Neural progenitor cell (in vitro differentiated cells): ENCODE results near the gene CCDC90B. TPM values are rescaled to one million over a fixed set of nuclear protein-coding genes. Genes with fewer than 3 reads are reported as not detected.
"Not testable (repeated sequence)": the region's sequence is repeated elsewhere in the genome, so short reads cannot be mapped to it uniquely, and the experiment has no call there.

Source experiments
- DNase-seq: peaks from one replicate; pipeline ENCODE4 v3.0.0-alpha.2; 2016; ENCODE audit warnings: low spot score
- H2AFZ ChIP-seq: fragments of 200-600 bp; sonication (generic); replicated peaks from 2 replicates; pipeline ENCODE4 v1.6.1; 2016; ENCODE audit warnings: antibody characterized with exemption
- H3F3A ChIP-seq: fragments of 200-600 bp; sonication (generic); 2 replicates; pipeline ENCODE4 v1.6.1; 2016; ENCODE audit warnings: antibody characterized with exemption, low read depth
- H3K27ac ChIP-seq: fragments of 200-600 bp; sonication (generic); 2 replicates; pipeline ENCODE4 v1.5.1; 2016; ENCODE audit warnings: mild to moderate bottlenecking
- H3K27me3 ChIP-seq: fragments of 200-600 bp; sonication (generic); 2 replicates; pipeline ENCODE4 v1.6.1; 2016; ENCODE audit warnings: mild to moderate bottlenecking, moderate library complexity
- H3K36me3 ChIP-seq: fragments of 200-600 bp; sonication (generic); 2 replicates; pipeline ENCODE4 v1.5.1; 2016
- H3K4me1 ChIP-seq: fragments of 200-600 bp; sonication (generic); 2 replicates; pipeline ENCODE4 v1.6.1; 2016; ENCODE audit warnings: mixed run types
- H3K4me2 ChIP-seq: fragments of 200-600 bp; sonication (generic); 2 replicates; pipeline ENCODE4 v1.6.1; 2016
- H3K4me3 ChIP-seq: fragments of 200-600 bp; sonication (generic); 2 replicates; pipeline ENCODE4 v1.5.1; 2016
- H3K79me2 ChIP-seq: fragments of 200-600 bp; sonication (generic); 2 replicates; pipeline ENCODE4 v1.6.1; 2016; ENCODE audit warnings: low read depth
- H3K9ac ChIP-seq: fragments of 200-600 bp; sonication (generic); 2 replicates; pipeline ENCODE4 v1.6.1; 2016
- H3K9me3 ChIP-seq: fragments of 200-600 bp; sonication (generic); 2 replicates; pipeline ENCODE4 v1.5.1; 2016; ENCODE audit warnings: low read depth
- H4K20me1 ChIP-seq: fragments of 200-600 bp; sonication (generic); 2 replicates; pipeline ENCODE4 v1.6.1; 2016; ENCODE audit warnings: low read depth
- H3K27ac Mint-ChIP-seq: 3 replicates; pipeline ENCODE4 v1.8.0; 2021; ENCODE audit warnings: mixed read lengths
- H3K27me3 Mint-ChIP-seq: 2 replicates; pipeline ENCODE4 v1.8.0; 2022; ENCODE audit warnings: low read depth, mild to moderate bottlenecking, inconsistent platforms, moderate library complexity, mixed read lengths; ENCODE audit not compliant: insufficient read depth
- H3K36me3 Mint-ChIP-seq: 3 replicates; pipeline ENCODE4 v1.8.0; 2021; ENCODE audit warnings: mixed read lengths
- H3K4me1 Mint-ChIP-seq: 3 replicates; pipeline ENCODE4 v1.8.0; 2021; ENCODE audit warnings: mixed read lengths
- H3K4me3 Mint-ChIP-seq: 3 replicates; pipeline ENCODE4 v1.8.0; 2021; ENCODE audit warnings: mild to moderate bottlenecking, moderate library complexity, mixed read lengths
- H3K9me3 Mint-ChIP-seq: 3 replicates; pipeline ENCODE4 v1.8.0; 2020; ENCODE audit warnings: mixed read lengths
- EZH2 ChIP-seq: fragments of 200-600 bp; sonication (generic); IDR thresholded peaks from 2 replicates; pipeline ENCODE4 v1.6.1; 2017; ENCODE audit warnings: antibody characterized with exemption, mild to moderate bottlenecking, moderate library complexity
- EZH2phosphoT487 ChIP-seq: fragments of 200-600 bp; sonication (generic); IDR thresholded peaks from 2 replicates; pipeline ENCODE4 v1.6.1; 2017; ENCODE audit warnings: antibody characterized with exemption
- total RNA-seq: library from RNA; depleted of rRNA; stranded (reverse); fragments of >200 nt; gene quantifications from 2 replicates; pipeline ENCODE4 v1.2.3, GENCODE V29; 2015; ENCODE audit warnings: low replicate concordance
- TF ChIP-seq, protein P1 (sequence below): fragments of 200-600 bp; sonication (generic); IDR thresholded peaks from 2 replicates; pipeline ENCODE4 v1.5.1; 2017; ENCODE audit warnings: antibody characterized with exemption, mild to moderate bottlenecking

CCDC90B gene
- total RNA-seq, 1 donor from 2014 or later = 91.5 TPM

DNA sequence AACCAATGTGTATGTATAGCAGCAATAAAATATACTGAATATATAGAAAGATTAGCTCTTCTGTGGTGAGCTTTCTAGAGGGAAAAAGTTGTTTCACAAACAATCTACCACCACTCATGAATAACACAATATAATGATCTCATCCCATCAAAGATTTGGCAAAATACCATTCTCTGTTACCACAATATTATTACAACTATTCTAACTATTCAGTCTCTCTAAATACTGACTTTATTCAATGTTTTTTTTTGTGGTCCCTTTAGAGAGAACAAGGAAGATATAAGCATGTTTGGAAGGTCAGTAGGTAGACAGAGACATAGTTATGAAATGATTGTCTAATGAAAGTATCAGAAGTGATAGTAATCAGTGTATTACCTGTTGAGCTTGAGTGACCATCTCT lies 7.8 kb downstream of the CCDC90B start:
- Mint-ChIP-seq H3K9me3 (no peaks in the 10 kb centered on the region), H3K4me1 (peaks cover 6% of the 10 kb centered on the region), H3K36me3 (peaks cover 10% of the 10 kb centered on the region), H3K27ac (no peak overlapping the region), H3K27me3 (no peaks in the 10 kb centered on the region), H3K4me3 (no peak overlapping the region)
- H3K27ac ChIP-seq = no peak overlapping the region
- H3K79me2 ChIP-seq = peaks cover 30% of the 10 kb centered on the region
- TF ChIP-seq EZH2phosphoT487 (no peak), EZH2 (no peak)
- TF ChIP-seq, protein P1, sequence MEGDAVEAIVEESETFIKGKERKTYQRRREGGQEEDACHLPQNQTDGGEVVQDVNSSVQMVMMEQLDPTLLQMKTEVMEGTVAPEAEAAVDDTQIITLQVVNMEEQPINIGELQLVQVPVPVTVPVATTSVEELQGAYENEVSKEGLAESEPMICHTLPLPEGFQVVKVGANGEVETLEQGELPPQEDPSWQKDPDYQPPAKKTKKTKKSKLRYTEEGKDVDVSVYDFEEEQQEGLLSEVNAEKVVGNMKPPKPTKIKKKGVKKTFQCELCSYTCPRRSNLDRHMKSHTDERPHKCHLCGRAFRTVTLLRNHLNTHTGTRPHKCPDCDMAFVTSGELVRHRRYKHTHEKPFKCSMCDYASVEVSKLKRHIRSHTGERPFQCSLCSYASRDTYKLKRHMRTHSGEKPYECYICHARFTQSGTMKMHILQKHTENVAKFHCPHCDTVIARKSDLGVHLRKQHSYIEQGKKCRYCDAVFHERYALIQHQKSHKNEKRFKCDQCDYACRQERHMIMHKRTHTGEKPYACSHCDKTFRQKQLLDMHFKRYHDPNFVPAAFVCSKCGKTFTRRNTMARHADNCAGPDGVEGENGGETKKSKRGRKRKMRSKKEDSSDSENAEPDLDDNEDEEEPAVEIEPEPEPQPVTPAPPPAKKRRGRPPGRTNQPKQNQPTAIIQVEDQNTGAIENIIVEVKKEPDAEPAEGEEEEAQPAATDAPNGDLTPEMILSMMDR = no peak
- H3K27me3 ChIP-seq = no peaks in the 10 kb centered on the region
- H3K4me2 ChIP-seq = no peak overlapping the region
- no peaks in the 10 kb centered on the region for H4K20me1 ChIP-seq
- DNase-seq = no peak
- H3K36me3 ChIP-seq = peaks cover 25% of the 10 kb centered on the region
- no peak overlapping the region for H2AFZ ChIP-seq
- no peak overlapping the region for H3K4me3 ChIP-seq
- H3F3A ChIP-seq = no peaks in the 10 kb centered on the region
- H3K4me1 ChIP-seq = no peaks in the 10 kb centered on the region
- H3K9me3 ChIP-seq = no peaks in the 10 kb centered on the region
- H3K9ac ChIP-seq = no peak overlapping the region

DNA sequence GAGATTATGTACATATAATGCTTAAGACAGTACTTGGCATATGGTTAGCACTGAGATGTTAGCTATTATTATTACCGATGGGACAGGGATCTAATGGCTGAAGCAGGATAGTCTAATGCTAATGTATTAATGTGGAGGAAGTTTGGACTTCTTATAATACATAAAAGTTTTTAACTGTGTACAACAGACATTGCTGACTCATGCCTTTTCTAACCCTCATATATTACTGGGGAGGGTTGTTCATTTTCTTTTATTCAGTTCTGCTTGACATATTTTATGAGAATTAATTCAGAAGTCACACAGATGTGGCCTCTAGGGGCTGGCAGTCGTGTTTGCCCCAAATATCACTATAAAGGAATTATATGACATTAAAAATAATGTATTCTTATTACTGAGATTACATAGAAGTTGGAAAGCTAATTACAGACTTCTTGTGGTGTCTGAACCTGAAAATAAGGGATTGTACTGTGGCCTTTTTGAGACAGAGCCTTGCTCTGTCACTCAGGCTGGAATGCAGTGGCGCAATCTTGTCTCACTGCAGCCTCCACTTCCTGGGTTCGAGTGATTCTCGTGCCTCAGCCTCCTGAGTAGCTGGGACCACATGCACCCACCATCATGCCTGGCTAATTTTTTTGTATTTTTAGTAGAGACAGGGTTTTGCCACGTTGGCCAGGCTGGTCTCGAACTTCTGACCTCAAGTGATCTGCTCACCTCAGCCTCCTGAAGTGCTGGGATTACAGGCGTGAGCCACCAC lies 10.1 kb downstream of the CCDC90B start:
- H3K27ac Mint-ChIP-seq = no peak overlapping the region
- no peak for DNase-seq
- no peak overlapping the region for H2AFZ ChIP-seq
- peaks cover 39% of the 10 kb centered on the region for H3K36me3 ChIP-seq
- H3K9me3 Mint-ChIP-seq = peaks cover 7% of the 10 kb centered on the region
- no peak overlapping the region for H3K9ac ChIP-seq
- H3K9me3 ChIP-seq = no peaks in the 10 kb centered on the region
- no peak overlapping the region for H3K27ac ChIP-seq
- no peak overlapping the region for H3K4me3 Mint-ChIP-seq
- no peak overlapping the region for H3K4me3 ChIP-seq
- no peaks in the 10 kb centered on the region for H3K4me1 Mint-ChIP-seq
- H3K27me3 ChIP-seq = no peaks in the 10 kb centered on the region
- TF ChIP-seq, protein P1 = no peak
- TF ChIP-seq EZH2phosphoT487 (no peak), EZH2 (no peak)
- H3K4me2 ChIP-seq = no peak overlapping the region
- H3K27me3 Mint-ChIP-seq = no peaks in the 10 kb centered on the region
- H3K79me2 ChIP-seq = peaks cover 7% of the 10 kb centered on the region
- no peaks in the 10 kb centered on the region for H3F3A ChIP-seq
- no peaks in the 10 kb centered on the region for H4K20me1 ChIP-seq
- peaks cover 26% of the 10 kb centered on the region for H3K36me3 Mint-ChIP-seq
- H3K4me1 ChIP-seq = no peaks in the 10 kb centered on the region

DNA sequence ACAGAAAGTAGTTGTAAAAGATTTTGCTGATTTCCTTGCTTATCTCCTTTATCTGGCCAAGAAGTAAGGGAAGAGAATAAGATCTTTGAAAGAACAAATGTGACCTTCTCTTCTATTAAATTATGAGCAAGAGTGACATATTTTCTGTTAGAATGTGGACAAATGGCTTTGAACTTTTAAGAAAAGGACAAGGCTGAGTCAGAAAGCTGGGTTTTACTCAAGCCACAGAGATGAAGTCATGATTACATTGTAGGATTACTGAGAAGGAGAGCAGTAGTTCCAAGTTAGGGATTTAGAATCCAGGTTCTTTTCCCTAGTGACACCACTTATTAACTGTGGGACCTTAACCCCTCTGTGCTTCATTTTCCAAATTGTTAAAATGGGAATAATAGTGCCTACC lies 13.5 kb downstream of the CCDC90B start:
- H3K4me2 ChIP-seq = no peak overlapping the region
- DNase-seq = no peak
- Mint-ChIP-seq H3K9me3 (peaks cover 14% of the 10 kb centered on the region), H3K27me3 (no peaks in the 10 kb centered on the region), H3K36me3 (peaks cover 48% of the 10 kb centered on the region), H3K4me1 (no peaks in the 10 kb centered on the region), H3K27ac (no peak overlapping the region), H3K4me3 (no peak overlapping the region)
- no peaks in the 10 kb centered on the region for H4K20me1 ChIP-seq
- peaks cover 22% of the 10 kb centered on the region for H3K36me3 ChIP-seq
- H3K27ac ChIP-seq = no peak overlapping the region
- no peak overlapping the region for H2AFZ ChIP-seq
- H3K4me1 ChIP-seq = no peaks in the 10 kb centered on the region
- no peaks in the 10 kb centered on the region for H3K9me3 ChIP-seq
- no peaks in the 10 kb centered on the region for H3K27me3 ChIP-seq
- H3K79me2 ChIP-seq = peaks cover 7% of the 10 kb centered on the region
- H3K9ac ChIP-seq = no peak overlapping the region
- no peaks in the 10 kb centered on the region for H3F3A ChIP-seq
- H3K4me3 ChIP-seq = no peak overlapping the region
- TF ChIP-seq, protein P1 = no peak
- no peak for TF ChIP-seq EZH2phosphoT487
- TF ChIP-seq EZH2 = no peak

DNA sequence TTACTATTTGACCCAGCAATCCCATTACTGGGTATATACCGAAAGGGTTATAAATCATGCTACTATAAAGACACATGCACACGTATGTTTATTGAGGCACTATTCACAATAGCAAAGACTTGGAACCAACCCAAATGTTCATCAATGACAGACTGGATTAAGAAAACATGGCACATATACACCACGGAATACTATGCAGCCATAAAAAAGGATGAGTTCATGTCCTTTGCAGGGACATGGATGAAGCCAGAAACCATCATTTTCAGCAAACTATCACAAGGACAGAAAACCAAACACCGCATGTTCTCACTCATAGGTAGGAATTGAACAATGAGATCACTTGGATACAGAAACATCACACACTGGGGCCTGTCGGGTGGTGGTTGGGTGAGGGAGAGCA lies 14.4 kb downstream of the CCDC90B start:
- not testable (repeated sequence) for H3K27me3 ChIP-seq, H3K27ac ChIP-seq, H3K4me2 ChIP-seq, H3K79me2 ChIP-seq, H3K4me3 Mint-ChIP-seq, H2AFZ ChIP-seq, H4K20me1 ChIP-seq, H3K27me3 Mint-ChIP-seq, H3K4me3 ChIP-seq, H3K27ac Mint-ChIP-seq, DNase-seq, H3F3A ChIP-seq, H3K9ac ChIP-seq, H3K4me1 Mint-ChIP-seq, H3K9me3 ChIP-seq, H3K4me1 ChIP-seq
- Mint-ChIP-seq H3K9me3 (peaks cover 14% of the 10 kb centered on the region), H3K36me3 (peaks cover 46% of the 10 kb centered on the region)
- H3K36me3 ChIP-seq = peaks cover 22% of the 10 kb centered on the region

DNA sequence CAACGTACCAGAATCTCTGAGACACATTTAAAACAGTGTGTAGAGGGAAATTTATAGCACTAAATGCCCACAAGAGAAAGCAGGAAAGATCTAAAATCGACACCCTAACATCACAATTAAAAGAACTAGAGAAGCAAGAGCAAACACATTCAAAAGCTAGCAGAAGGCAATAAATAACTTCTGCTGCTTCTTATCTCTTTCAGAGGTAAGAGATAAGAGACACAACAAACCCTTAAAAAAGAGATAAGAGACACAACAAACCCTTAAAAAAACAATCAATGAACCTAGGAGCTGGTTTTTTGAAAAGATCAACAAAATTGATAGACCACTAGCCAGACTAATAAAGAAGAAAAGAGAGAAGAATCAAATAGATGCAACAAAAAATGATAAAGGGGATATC lies 17.1 kb downstream of the CCDC90B start:
- peaks cover 14% of the 10 kb centered on the region for H3K9me3 Mint-ChIP-seq
- not testable (repeated sequence) for H2AFZ ChIP-seq, H3K27me3 Mint-ChIP-seq, H3K4me3 Mint-ChIP-seq, H3K27ac ChIP-seq, H3K27me3 ChIP-seq, H3F3A ChIP-seq, H3K27ac Mint-ChIP-seq, H3K4me1 ChIP-seq, H4K20me1 ChIP-seq, H3K9ac ChIP-seq, H3K9me3 ChIP-seq, H3K4me2 ChIP-seq, H3K4me3 ChIP-seq, DNase-seq, H3K4me1 Mint-ChIP-seq, H3K79me2 ChIP-seq
- H3K36me3 Mint-ChIP-seq = peaks cover 55% of the 10 kb centered on the region
- peaks cover 21% of the 10 kb centered on the region for H3K36me3 ChIP-seq
